ENCODE measurements around the gene TTC34.

The TTC34 gene

GRCh38 chr1:2604844-2605508 lies 196.5 kb downstream of the TTC34 start:
- no peaks in the 10 kb centered on the region for H3K9me3 Mint-ChIP-seq (ENCODE audit: low read depth)
- H3K27ac Mint-ChIP-seq: no peak overlapping the region
- no peaks in the 10 kb centered on the region for H3K4me1 Mint-ChIP-seq (ENCODE audit: low read depth)
- H3K27me3 Mint-ChIP-seq: no peaks in the 10 kb centered on the region
- no peaks in the 10 kb centered on the region for H3K36me3 Mint-ChIP-seq
- H3K4me3 Mint-ChIP-seq: no peak overlapping the region

DNA sequence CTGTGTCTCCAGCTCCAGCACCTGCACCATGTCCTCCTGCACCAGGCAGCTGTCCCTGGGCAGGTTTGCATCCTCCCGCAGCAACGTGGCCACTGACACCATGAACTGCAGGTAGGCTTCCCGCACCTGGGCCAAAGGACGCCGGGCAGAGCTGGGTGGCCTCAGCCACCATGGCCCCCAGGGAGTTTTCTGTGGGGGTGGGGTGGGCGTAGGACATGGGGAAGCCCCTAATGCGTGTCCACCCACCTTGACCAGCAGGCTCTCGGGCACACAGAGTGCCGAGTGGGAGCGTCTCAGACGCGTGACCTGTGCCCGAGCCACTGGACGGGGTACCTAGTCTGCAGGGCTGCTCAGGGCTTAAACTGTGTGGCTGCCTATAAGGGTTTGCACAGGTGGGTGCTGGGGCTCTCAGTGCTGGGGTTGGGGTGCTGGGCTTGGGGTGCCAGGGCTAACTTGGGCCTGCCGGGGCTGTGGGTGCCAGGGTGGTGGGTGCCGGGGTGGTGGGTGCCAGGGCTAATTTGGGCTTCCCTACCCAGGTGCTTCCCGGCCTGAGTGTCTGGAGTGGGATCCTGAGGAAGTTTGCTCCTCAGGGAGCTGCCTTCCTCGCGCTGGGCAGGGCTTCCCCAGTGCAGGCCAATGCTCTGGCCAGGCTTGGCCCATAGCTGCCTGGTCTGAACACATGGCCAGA lies 197.2 kb downstream of the TTC34 start:
- H3K27ac Mint-ChIP-seq: no peak overlapping the region
- no peak overlapping the region for H3K4me3 Mint-ChIP-seq
- no peaks in the 10 kb centered on the region for H3K36me3 Mint-ChIP-seq
- H3K4me1 Mint-ChIP-seq (ENCODE audit: low read depth): no peaks in the 10 kb centered on the region
- no peaks in the 10 kb centered on the region for H3K27me3 Mint-ChIP-seq
- H3K9me3 Mint-ChIP-seq (ENCODE audit: low read depth): no peaks in the 10 kb centered on the region

DNA sequence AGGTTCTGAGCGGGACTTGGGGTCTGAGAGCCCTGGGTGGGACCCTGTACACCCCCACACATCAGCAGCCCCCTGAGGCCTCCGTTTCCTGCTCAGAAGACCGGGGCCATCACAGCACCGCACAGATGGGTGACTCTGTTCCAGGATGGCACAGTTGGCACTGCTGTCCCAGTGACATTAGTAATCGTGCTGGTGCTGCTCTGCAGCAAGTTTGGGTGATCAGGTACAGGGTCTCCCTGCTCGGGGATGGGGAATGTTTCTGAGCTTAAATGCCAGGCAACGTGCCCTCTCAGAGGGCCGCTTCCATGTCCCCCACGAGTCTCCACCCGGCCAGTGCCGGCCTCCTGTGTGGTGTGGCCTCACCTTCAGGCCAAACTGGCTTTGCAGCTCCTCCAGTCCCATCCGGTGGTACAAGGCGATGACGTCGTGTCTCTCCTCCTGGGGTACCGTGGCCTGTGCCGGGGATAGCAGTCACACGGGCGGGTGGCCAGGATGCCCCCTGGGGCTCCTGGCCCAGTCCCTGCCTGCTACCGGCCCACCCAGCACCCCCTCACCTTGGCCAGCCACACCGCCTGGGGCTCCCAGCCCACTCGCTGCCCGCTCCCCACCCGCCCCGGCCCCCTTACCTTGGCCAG lies 197.9 kb downstream of the TTC34 start:
- H3K27me3 Mint-ChIP-seq: no peaks in the 10 kb centered on the region
- no peaks in the 10 kb centered on the region for H3K36me3 Mint-ChIP-seq
- no peak overlapping the region for H3K4me3 Mint-ChIP-seq
- H3K4me1 Mint-ChIP-seq (ENCODE audit: low read depth): no peaks in the 10 kb centered on the region
- no peak overlapping the region for H3K27ac Mint-ChIP-seq
- peaks cover under 1% of the 10 kb centered on the region for H3K9me3 Mint-ChIP-seq (ENCODE audit: low read depth)

DNA sequence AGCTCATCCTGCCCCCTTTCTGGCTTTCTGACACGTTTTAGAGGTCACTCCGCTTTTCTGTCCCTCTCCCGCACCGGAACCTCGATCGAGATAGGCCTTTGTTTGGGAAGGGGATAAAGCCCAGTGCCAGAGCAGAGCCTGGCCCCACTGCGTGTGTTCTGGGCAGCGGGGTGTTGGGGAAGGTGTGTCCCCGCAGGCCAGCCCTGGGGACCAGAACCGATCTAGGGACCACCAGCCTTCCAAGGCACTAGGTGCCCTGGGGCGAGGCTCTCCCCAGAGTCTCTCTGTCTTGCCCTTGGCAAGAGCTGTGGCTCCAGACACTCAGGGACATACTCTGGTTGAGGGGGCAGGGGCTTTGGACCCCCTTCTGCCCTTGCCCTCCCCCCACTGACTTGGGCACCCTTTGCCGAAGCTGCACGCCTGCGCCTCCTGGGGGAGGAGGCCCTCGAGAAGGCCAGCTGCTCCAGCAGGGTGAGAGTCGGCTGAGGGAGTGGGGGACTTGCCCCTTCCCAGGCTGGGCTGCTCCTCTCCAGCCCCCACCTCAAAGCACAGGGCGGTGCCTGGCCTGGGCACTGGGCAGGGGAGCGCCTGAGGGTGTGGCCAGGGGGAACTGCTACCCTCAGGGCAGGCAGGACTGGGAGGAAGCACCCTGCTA lies 198.5 kb downstream of the TTC34 start:
- H3K27me3 Mint-ChIP-seq: no peaks in the 10 kb centered on the region
- H3K4me1 Mint-ChIP-seq (ENCODE audit: low read depth): no peaks in the 10 kb centered on the region
- H3K27ac Mint-ChIP-seq: no peak overlapping the region
- H3K4me3 Mint-ChIP-seq: no peak overlapping the region
- H3K36me3 Mint-ChIP-seq: no peaks in the 10 kb centered on the region
- peaks cover 3% of the 10 kb centered on the region for H3K9me3 Mint-ChIP-seq (ENCODE audit: low read depth)

DNA sequence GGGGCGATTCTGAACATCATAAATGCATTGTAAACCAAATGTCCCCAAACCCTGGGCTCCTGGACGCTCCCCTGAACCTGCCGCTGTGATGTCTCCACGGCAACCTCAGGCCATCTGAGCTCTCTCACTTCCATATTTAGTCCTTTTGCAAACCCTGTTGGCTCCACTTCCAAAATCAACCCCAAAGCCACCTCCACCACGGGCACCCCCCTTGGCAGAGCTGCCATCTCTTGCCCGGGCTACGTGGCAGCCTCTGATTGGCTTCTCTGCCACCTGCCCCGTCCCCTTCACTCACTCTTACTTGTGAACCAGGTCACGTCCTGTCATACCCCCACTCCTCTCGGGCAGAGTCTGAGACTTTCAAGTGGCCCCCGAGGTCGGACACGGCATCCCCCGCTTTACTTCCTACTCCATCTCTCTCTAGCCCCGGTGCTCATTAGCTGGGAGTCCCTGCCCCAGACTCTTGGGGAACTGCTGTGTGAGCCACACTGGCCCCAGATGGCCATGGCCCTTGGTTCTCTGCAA lies 199.1 kb downstream of the TTC34 start:
- Mint-ChIP-seq H3K4me1 (ENCODE audit: low read depth) (no peaks in the 10 kb centered on the region), H3K27me3 (no peaks in the 10 kb centered on the region), H3K36me3 (no peaks in the 10 kb centered on the region), H3K27ac (no peak overlapping the region), H3K4me3 (no peak overlapping the region), H3K9me3 (ENCODE audit: low read depth) (peaks cover 3% of the 10 kb centered on the region)

DNA sequence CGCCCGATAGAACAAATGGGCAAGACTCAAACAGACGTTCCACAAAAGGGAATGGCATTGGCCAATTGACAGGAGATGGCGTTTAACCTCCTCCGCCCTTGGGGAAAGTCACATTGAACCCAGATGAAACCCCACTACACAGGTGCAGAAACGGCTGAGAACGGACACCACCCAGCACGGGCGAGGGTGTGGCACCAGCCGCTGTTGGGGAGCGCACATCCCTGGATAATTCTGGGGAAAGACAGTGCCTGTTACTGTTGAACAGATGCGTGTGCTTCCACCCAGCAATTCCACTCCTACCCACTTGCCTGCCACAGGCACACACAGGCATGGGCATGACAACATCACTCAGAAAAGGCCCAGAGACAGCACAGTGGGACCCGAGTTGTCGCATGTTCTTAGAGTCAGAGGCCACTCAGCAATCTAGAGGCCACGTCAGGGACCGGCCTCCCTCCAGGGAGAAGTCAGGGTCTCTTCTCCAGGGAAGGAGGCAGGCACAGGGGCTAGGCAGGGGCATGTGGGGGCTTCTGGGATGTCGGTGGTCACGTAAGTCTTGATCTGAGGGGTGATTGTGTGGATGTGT lies 199.7 kb downstream of the TTC34 start:
- H3K36me3 Mint-ChIP-seq: no peaks in the 10 kb centered on the region
- H3K9me3 Mint-ChIP-seq (ENCODE audit: low read depth): peaks cover 3% of the 10 kb centered on the region
- H3K4me1 Mint-ChIP-seq (ENCODE audit: low read depth): no peaks in the 10 kb centered on the region
- H3K27ac Mint-ChIP-seq: no peak overlapping the region
- H3K27me3 Mint-ChIP-seq: no peaks in the 10 kb centered on the region
- H3K4me3 Mint-ChIP-seq: no peak overlapping the region

DNA sequence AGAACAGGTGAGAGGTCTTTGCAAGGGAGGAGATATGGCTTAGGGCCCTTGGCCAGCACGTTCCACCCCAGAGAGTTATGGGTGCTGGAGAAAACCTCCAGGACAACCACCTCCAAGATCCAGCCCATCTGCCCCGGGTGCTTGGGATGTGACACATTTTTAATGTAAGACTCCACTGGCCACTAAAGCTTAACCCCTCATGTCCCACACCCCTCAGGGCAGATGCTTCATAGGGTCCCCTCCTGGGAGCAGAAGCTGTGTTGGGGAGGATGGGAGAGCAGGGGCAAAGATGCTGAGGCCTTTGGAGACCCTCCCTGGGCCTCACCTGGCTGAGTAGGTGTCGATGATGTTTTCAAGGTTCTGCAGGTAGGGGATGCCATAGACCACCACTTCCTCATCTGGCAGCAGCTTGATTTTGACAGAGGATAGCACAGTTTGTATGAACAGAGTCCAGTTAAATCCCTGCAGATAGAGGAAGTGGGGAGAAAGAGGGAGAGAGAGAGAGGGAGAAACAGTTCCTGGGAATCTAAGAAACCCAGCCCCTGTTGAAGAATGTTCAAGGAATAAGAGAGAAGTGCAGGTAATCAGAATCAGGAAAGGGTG lies 203.1 kb downstream of the TTC34 start:
- H3K9me3 Mint-ChIP-seq (ENCODE audit: low read depth): peaks cover 3% of the 10 kb centered on the region
- H3K4me1 Mint-ChIP-seq (ENCODE audit: low read depth): no peaks in the 10 kb centered on the region
- H3K36me3 Mint-ChIP-seq: no peaks in the 10 kb centered on the region
- no peak overlapping the region for H3K27ac Mint-ChIP-seq
- no peaks in the 10 kb centered on the region for H3K27me3 Mint-ChIP-seq
- no peak overlapping the region for H3K4me3 Mint-ChIP-seq

DNA sequence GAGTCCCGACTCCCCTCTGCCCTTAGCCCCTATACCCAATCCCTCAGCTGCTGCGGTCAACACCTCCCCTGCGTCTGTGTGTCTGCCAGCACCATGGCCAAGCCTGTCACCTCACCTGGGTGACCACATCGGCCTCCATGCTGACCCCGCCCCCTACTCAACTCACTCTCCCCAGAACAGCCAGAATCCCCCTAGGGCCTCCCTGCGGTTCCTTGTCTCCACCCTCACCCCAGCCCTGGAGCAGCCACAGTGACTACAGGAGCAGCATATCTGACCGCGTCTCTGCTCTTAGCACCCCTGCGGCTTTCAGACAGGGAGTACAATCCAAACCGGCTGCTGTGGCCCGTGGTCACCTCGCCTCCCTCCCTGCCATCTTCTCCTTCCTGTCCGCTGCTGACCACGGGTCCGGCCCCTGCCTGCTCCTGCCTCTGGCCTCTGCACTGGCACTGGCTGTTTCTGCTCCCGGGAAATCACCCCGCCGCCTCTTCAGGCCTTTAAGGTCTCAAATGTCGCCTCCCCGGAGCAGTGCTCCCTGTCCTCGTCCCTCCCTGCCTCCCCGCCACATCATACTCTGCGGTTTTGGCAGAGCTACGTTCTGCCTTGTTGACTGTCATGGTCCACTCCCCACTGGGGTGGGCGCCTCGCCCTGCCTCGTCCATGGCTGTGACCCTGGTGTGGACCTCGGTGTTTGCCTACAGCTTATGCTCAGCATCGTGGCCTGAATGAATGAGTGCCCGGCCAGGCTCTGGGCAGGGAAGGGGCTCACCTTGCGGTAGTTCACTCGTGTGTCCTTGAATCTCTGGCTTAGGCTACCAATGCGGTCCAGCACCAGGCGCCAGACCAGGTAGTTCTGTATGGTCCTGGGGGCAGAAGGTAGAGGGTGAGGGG lies 203.8 kb downstream of the TTC34 start:
- H3K9me3 Mint-ChIP-seq (ENCODE audit: low read depth): peaks cover 3% of the 10 kb centered on the region
- no peak overlapping the region for H3K4me3 Mint-ChIP-seq
- no peaks in the 10 kb centered on the region for H3K27me3 Mint-ChIP-seq
- H3K36me3 Mint-ChIP-seq: no peaks in the 10 kb centered on the region
- H3K4me1 Mint-ChIP-seq (ENCODE audit: low read depth): peaks cover 2% of the 10 kb centered on the region
- H3K27ac Mint-ChIP-seq: no peak overlapping the region

DNA sequence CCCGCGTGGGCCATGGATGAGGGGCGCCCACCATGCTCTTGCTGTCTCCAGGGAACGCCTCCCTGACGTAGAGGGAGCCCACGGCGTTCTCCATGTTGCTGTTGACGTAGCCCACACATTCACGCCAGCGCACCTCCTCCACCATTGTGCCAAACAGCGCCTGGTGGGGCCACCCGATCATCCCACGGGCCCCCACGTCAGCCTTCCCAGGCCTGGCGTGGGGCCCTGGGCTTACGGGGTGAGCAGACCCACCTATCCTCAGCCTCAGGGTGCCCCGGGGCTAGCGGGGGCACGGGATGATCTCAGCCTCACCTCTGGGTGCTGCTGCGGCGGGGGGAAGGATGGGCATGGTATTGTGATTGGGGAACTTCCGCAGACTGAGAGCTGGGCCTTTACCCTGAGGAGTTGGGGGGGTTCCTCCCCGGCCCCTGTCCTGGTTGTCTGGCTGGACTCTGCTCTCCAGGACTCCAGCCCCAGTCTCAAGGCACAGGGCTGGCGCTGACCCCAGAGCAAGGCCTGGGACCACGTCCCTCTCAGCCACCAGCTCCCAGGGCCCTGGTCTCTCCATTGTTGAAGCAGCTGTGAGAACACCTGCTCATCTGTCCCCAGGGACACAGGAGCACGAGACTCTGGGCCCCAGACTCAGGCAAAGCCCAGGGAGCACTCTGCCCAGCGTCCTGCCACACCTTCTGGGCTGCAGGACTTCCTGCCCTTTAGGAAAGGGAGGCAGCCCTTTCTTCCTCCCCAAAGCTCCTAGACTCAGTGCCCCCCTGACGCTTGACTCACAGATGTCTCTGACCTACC lies 204.8 kb downstream of the TTC34 start:
- Mint-ChIP-seq H3K4me3 (no peak overlapping the region), H3K9me3 (ENCODE audit: low read depth) (peaks cover 3% of the 10 kb centered on the region), H3K36me3 (no peaks in the 10 kb centered on the region), H3K27me3 (no peaks in the 10 kb centered on the region), H3K27ac (no peak overlapping the region), H3K4me1 (ENCODE audit: low read depth) (peaks cover 6% of the 10 kb centered on the region)

GRCh38 chr1:2595812-2596529 lies 205.5 kb downstream of the TTC34 start:
- Mint-ChIP-seq H3K27ac (no peak overlapping the region), H3K9me3 (ENCODE audit: low read depth) (peaks cover 3% of the 10 kb centered on the region)

GRCh38 chr1:2595261-2595811 lies 206.2 kb downstream of the TTC34 start:
- Mint-ChIP-seq H3K4me3 (no peak overlapping the region), H3K36me3 (no peaks in the 10 kb centered on the region), H3K27me3 (no peaks in the 10 kb centered on the region)

More at GRCh38 chr1:2595812-2596529, 205.5 kb downstream of the TTC34 start:
- Mint-ChIP-seq H3K4me3 (no peak overlapping the region), H3K4me1 (ENCODE audit: low read depth) (peaks cover 7% of the 10 kb centered on the region), H3K36me3 (no peaks in the 10 kb centered on the region), H3K27me3 (no peaks in the 10 kb centered on the region)

DNA sequence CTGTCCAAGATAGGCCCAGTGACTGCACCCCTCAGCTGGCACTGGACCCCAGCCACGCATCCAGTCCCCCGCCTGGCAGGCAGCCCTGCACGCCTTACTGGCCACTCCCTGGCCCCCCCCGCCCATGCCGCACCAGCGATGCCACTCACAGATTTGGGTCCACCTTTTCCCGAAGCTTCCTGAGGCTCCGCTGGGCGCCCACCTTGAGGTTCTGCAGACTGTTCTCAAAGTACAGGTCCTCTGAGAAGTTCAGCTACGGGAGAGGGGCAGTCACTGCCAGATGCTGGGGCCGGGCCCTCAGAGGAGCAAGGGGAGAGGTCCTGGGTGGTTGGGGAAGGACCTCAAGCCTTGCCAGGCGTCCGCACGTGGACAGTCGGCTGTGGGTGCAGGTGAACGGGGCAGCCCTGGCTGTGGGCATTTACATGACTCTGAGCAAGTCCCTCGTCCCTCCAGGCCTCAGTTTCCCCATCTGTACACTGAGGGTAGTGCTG lies 206.8 kb downstream of the TTC34 start:
- no peaks in the 10 kb centered on the region for H3K27me3 Mint-ChIP-seq
- no peak overlapping the region for H3K4me3 Mint-ChIP-seq
- no peaks in the 10 kb centered on the region for H3K36me3 Mint-ChIP-seq
- peaks cover 7% of the 10 kb centered on the region for H3K4me1 Mint-ChIP-seq (ENCODE audit: low read depth)
- H3K27ac Mint-ChIP-seq: no peak overlapping the region
- peaks cover 3% of the 10 kb centered on the region for H3K9me3 Mint-ChIP-seq (ENCODE audit: low read depth)

More at GRCh38 chr1:2595261-2595811, 206.2 kb downstream of the TTC34 start:
- Mint-ChIP-seq H3K4me1 (ENCODE audit: low read depth) (peaks cover 7% of the 10 kb centered on the region), H3K9me3 (ENCODE audit: low read depth) (peaks cover 3% of the 10 kb centered on the region), H3K27ac (no peak overlapping the region)

Measured in activated naive CD8-positive, alpha-beta T cell (primary cell).